ENCODE results near the gene HHIPL2. TPM values are rescaled to one million over a fixed set of nuclear protein-coding genes. Genes with fewer than 3 reads are reported as not detected.

HHIPL2 gene
- total RNA-seq, 1 experiment from 2014 or later: 1.9 TPM

Other genes with a start within 250 kb of the HHIPL2 start
- 15.7 and 23.0 TPM in 2 replicates for gene TAF1A, start 41.8 kb upstream of the HHIPL2 start, total RNA-seq (2014; rRNA removed)
- 26.2 and 37.1 TPM in 2 replicates for gene MIA3, start 70.0 kb upstream of the HHIPL2 start, total RNA-seq (2014; rRNA removed)
- 49.2 and 65.3 TPM in 2 replicates for gene AIDA, start 164.4 kb upstream of the HHIPL2 start, total RNA-seq (2014; rRNA removed)
- 64.4 and 78.9 TPM in 2 replicates for gene BROX, start 164.5 kb upstream of the HHIPL2 start, total RNA-seq (2014; rRNA removed)
- not detected in 2 replicates for gene FAM177B, start 189.1 kb upstream of the HHIPL2 start, total RNA-seq (2014; rRNA removed)